HEK293 (cell line): ENCODE results near the gene BTBD9.

Source experiments
- CTCF ChIA-PET: fragments of 350-600 bp; formaldehyde crosslinking; extraction: SDS; loops from one replicate; lab custom pipeline; 2021; ENCODE audit warnings: antibody characterized with exemption; lab: Yijun Ruan, JAX
- POLR2A ChIA-PET: fragments of 300-600 bp; formaldehyde crosslinking; extraction: SDS; loops from one replicate; lab custom pipeline; 2020; ENCODE audit warnings: antibody characterized with exemption, inconsistent platforms; lab: Yijun Ruan, JAX
- H3K27ac ChIP-seq: fragments of 200-500 bp; sonication (Bioruptor generic); 2 replicates; pipeline ENCODE4 v1.5.1; 2014; ENCODE audit warnings: low read depth, low read length, control low read depth, inconsistent platforms; ENCODE audit errors: extremely low read depth
- H3K36me3 ChIP-seq, 2 experiments: fragments of 200-500 bp in 1 of 2; sonication (Bioruptor generic) in 1 of 2; 1 replicate in 1 of 2; 2 replicates in 1 of 2; pipeline ENCODE4 v1.5.1; 2014 to 2017; ENCODE audit warnings: inconsistent platforms in 2 of 2, low read length in 2 of 2; ENCODE audit not compliant: control insufficient read depth in 2 of 2, insufficient read depth in 1 of 2
- H3K4me1 ChIP-seq: fragments of 200-500 bp; sonication (Bioruptor generic); 2 replicates; pipeline ENCODE4 v1.5.1; 2014; ENCODE audit warnings: mild to moderate bottlenecking, low read length, inconsistent platforms; ENCODE audit not compliant: control insufficient read depth, insufficient read depth
- H3K4me3 ChIP-seq: 2 replicates; pipeline ENCODE4 v1.5.1; 2011; ENCODE audit warnings: low read depth, mild to moderate bottlenecking, control low read depth, low read length, moderate library complexity
- H3K9me3 ChIP-seq: fragments of 200-500 bp; sonication (Bioruptor generic); 2 replicates; pipeline ENCODE4 v1.5.1; 2014; ENCODE audit warnings: low read depth, low read length, inconsistent platforms; ENCODE audit not compliant: control insufficient read depth, insufficient read depth
- BCL6B ChIP-seq: fragments of 450-650 bp; formaldehyde crosslinking; IDR thresholded peaks from 2 replicates; pipeline ENCODE4 v1.5.1; 2017; ENCODE audit warnings: missing biosample characterization, missing genetic modification characterization
- CTCF ChIP-seq: fragments of 450-650 bp; formaldehyde crosslinking; IDR thresholded peaks from 2 replicates; pipeline ENCODE4 v1.5.1; 2016; ENCODE audit warnings: missing biosample characterization, missing genetic modification characterization
- EGR2 ChIP-seq: fragments of 450-650 bp; formaldehyde crosslinking; IDR thresholded peaks from 2 replicates; pipeline ENCODE4 v1.5.1; 2016; ENCODE audit warnings: low read depth, missing biosample characterization, missing genetic modification characterization
- HOXC10 ChIP-seq: sonication (generic); formaldehyde crosslinking; IDR thresholded peaks from 2 replicates; pipeline ENCODE4 v1.8.1; 2023; ENCODE audit warnings: mild to moderate bottlenecking, missing genetic modification reagents
- PBX3 ChIP-seq: sonication (generic); formaldehyde crosslinking; IDR thresholded peaks from 2 replicates; pipeline ENCODE4 v1.8.1; 2022; ENCODE audit warnings: mild to moderate bottlenecking, moderate library complexity, missing genetic modification reagents
- SP2 ChIP-seq: fragments of 450-650 bp; formaldehyde crosslinking; IDR thresholded peaks from 2 replicates; pipeline ENCODE4 v1.5.1; 2016; ENCODE audit warnings: missing biosample characterization, missing genetic modification characterization
- TSHZ1 ChIP-seq: fragments of 450-650 bp; formaldehyde crosslinking; IDR thresholded peaks from 2 replicates; pipeline ENCODE4 v1.5.1; 2016; ENCODE audit warnings: missing biosample characterization, missing genetic modification characterization, borderline replicate concordance
- ZBTB20 ChIP-seq: fragments of 450-650 bp; formaldehyde crosslinking; IDR thresholded peaks from 2 replicates; pipeline ENCODE4 v1.5.1; 2016; ENCODE audit warnings: missing biosample characterization, missing genetic modification characterization
- ZBTB8A ChIP-seq: fragments of 450-650 bp; formaldehyde crosslinking; IDR thresholded peaks from 2 replicates; pipeline ENCODE4 v1.5.1; 2016; ENCODE audit warnings: missing biosample characterization, missing genetic modification characterization
- ZFHX2 ChIP-seq: fragments of 450-650 bp; formaldehyde crosslinking; conservative IDR thresholded peaks from 2 replicates; pipeline ENCODE4 v1.5.1; 2016; ENCODE audit warnings: missing biosample characterization, missing genetic modification characterization
- ZIC2 ChIP-seq: fragments of 450-650 bp; formaldehyde crosslinking; IDR thresholded peaks from 2 replicates; pipeline ENCODE4 v1.5.1; 2016; ENCODE audit warnings: missing biosample characterization, missing genetic modification characterization
- ZNF133 ChIP-seq: fragments of 450-650 bp; formaldehyde crosslinking; IDR thresholded peaks from 2 replicates; pipeline ENCODE4 v1.5.1; 2016; ENCODE audit warnings: missing biosample characterization, missing genetic modification characterization
- ZNF155 ChIP-seq: fragments of 450-650 bp; formaldehyde crosslinking; IDR thresholded peaks from 2 replicates; pipeline ENCODE4 v1.5.1; 2016; ENCODE audit warnings: missing biosample characterization, missing genetic modification characterization
- ZNF175 ChIP-seq: fragments of 450-650 bp; formaldehyde crosslinking; IDR thresholded peaks from 2 replicates; pipeline ENCODE4 v1.5.1; 2016; ENCODE audit warnings: missing biosample characterization, missing genetic modification characterization
- ZNF248 ChIP-seq: fragments of 450-650 bp; formaldehyde crosslinking; IDR thresholded peaks from 2 replicates; pipeline ENCODE4 v1.5.1; 2017; ENCODE audit warnings: missing biosample characterization, missing genetic modification characterization
- ZNF266 ChIP-seq: fragments of 450-650 bp; formaldehyde crosslinking; IDR thresholded peaks from 2 replicates; pipeline ENCODE4 v1.5.1; 2016; ENCODE audit warnings: missing biosample characterization, missing genetic modification characterization, low read depth
- ZNF335 ChIP-seq: fragments of 450-650 bp; formaldehyde crosslinking; conservative IDR thresholded peaks from 2 replicates; pipeline ENCODE4 v1.5.1; 2016; ENCODE audit warnings: missing biosample characterization, missing genetic modification characterization
- ZNF394 ChIP-seq: fragments of 450-650 bp; formaldehyde crosslinking; IDR thresholded peaks from 2 replicates; pipeline ENCODE4 v1.5.1; 2016; ENCODE audit warnings: missing biosample characterization, missing genetic modification characterization, mild to moderate bottlenecking, moderate library complexity, borderline replicate concordance
- ZNF610 ChIP-seq: fragments of 450-650 bp; formaldehyde crosslinking; IDR thresholded peaks from 2 replicates; pipeline ENCODE4 v1.5.1; 2016; ENCODE audit warnings: missing biosample characterization, missing genetic modification characterization, borderline replicate concordance
- ZXDB ChIP-seq: fragments of 450-650 bp; formaldehyde crosslinking; IDR thresholded peaks from 2 replicates; pipeline ENCODE4 v1.5.1; 2016; ENCODE audit warnings: missing biosample characterization, missing genetic modification characterization

Gene BTBD9

GRCh38 chr6:38149531-38149930 lies 490.2 kb downstream of the BTBD9 start:
- Histone ChIP-seq H3K27ac (no peak overlapping the region), H3K4me1 (no peaks in the 10 kb centered on the region), H3K9me3 (no peaks in the 10 kb centered on the region), H3K4me3 (no peak overlapping the region), H3K36me3 (peaks cover 0 to 15% of the 10 kb centered on the region in 2 experiments; a peak in 1 of 3 replicates)
- POLR2A ChIA-PET: no interaction called here
- CTCF ChIA-PET: no interaction called here
- no peak for TF ChIP-seq ZNF394
- no peak for TF ChIP-seq ZBTB8A
- no peak for TF ChIP-seq ZNF610
- TF ChIP-seq ZNF133: no peak
- no peak for TF ChIP-seq ZFHX2 (tag by site-specific recombination)

GRCh38 chr6:38148606-38149005 lies 491.1 kb downstream of the BTBD9 start:
- Histone ChIP-seq H3K27ac (no peak overlapping the region), H3K36me3 (peaks cover 0 to 15% of the 10 kb centered on the region in 2 experiments; a peak in 1 of 3 replicates), H3K9me3 (no peaks in the 10 kb centered on the region), H3K4me3 (no peak overlapping the region), H3K4me1 (no peaks in the 10 kb centered on the region)
- ChIA-PET POLR2A (no interaction called here), CTCF (no interaction called here)
- no peak for TF ChIP-seq ZIC2
- TF ChIP-seq EGR2: no peak

GRCh38 chr6:38146734-38147027 lies 493.0 kb downstream of the BTBD9 start:
- H3K27ac ChIP-seq: no peak overlapping the region
- H3K4me1 ChIP-seq: no peaks in the 10 kb centered on the region; the same call in 1 of the 2 replicates
- peaks cover 0 to 10% of the 10 kb centered on the region in 2 experiments; a peak in 1 of 3 replicates for H3K36me3 ChIP-seq
- ChIA-PET CTCF (interaction anchor here (0.6 to 0.9 kb wide), 2 partner anchors 160 to 347 kb away, joined by 3 read pairs; no protein-coding TSS in a partner anchor), POLR2A (no interaction called here)
- no peaks in the 10 kb centered on the region for H3K9me3 ChIP-seq
- H3K4me3 ChIP-seq: no peak overlapping the region
- TF ChIP-seq ZBTB20: no peak
- TF ChIP-seq PBX3 (CRISPR knock-in tag): no peak

- H3K36me3 ChIP-seq: peaks cover 0 to 9% of the 10 kb centered on the region in 2 experiments; a peak in 1 of 3 replicates
- H3K9me3 ChIP-seq: no peaks in the 10 kb centered on the region
- no peaks in the 10 kb centered on the region; the same call in 1 of the 2 replicates for H3K4me1 ChIP-seq
- POLR2A ChIA-PET: no interaction called here
- CTCF ChIA-PET: no interaction called here
- H3K27ac ChIP-seq: no peak overlapping the region
- H3K4me3 ChIP-seq: no peak overlapping the region
- no peak for TF ChIP-seq ZNF248 (tag by site-specific recombination)
- no peak for TF ChIP-seq SP2 (tag by site-specific recombination)
- no peak for TF ChIP-seq ZNF155 (tag by site-specific recombination)
- TF ChIP-seq CTCF: no peak
- TF ChIP-seq BCL6B: no peak
- TF ChIP-seq ZNF266 (tag by site-specific recombination): no peak
- no peak for TF ChIP-seq ZNF335
- no peak for TF ChIP-seq ZBTB8A
- TF ChIP-seq HOXC10 (CRISPR knock-in tag): no peak
- TF ChIP-seq ZNF133: no peak
- TF ChIP-seq TSHZ1 (tag by site-specific recombination): no peak
- TF ChIP-seq ZXDB: no peak
- TF ChIP-seq ZNF175: no peak
Measured at GRCh38 chr6:38146021-38146733, 493.6 kb downstream of the BTBD9 start.
